GM18868 (cell line): ENCODE data around the gene SEMA4G.
"Not testable (repeated sequence)": the region's sequence is repeated elsewhere in the genome, so short reads cannot be mapped to it uniquely, and the experiment has no call there.

Experiments
- ATAC-seq: cut with Tn5 transposase; IDR thresholded peaks from one replicate; pipeline ENCODE4 v1.9.1; 2021; ENCODE audit warnings: mild to moderate bottlenecking, moderate library complexity; ENCODE audit not compliant: unreplicated experiment

SEMA4G gene

GRCh38 chr10:100970914-100971811 lies 1.9 kb downstream of the SEMA4G start:
- ATAC-seq = no peak

- ATAC-seq = no peak
Observed at GRCh38 chr10:100972115-100972903, 3.0 kb downstream of the SEMA4G start.

- no peak for ATAC-seq
Observed at GRCh38 chr10:100972904-100973535, 3.7 kb downstream of the SEMA4G start.

DNA sequence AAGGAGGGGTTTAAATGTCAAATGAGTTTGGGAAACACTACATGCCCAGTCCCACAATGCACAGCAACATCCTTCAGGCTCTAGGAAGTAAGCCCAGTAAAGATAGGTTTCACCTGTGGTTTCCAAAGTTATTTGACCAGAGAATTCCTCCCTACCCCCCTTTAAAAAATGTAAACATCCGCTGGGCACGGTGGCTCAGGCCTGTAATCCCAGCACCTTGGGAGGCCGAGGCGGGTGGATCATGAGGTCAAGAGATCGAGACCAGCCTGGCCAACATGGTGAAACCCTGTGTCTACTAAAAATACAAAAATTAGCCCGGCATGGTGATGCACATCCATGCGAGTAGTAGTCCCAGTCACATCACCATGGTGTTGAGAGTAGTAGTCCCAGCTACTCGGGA lies 6.1 kb downstream of the SEMA4G start:
- not testable (repeated sequence) for ATAC-seq

- no peak for ATAC-seq
Observed at GRCh38 chr10:100976906-100977305, 7.6 kb downstream of the SEMA4G start.

DNA sequence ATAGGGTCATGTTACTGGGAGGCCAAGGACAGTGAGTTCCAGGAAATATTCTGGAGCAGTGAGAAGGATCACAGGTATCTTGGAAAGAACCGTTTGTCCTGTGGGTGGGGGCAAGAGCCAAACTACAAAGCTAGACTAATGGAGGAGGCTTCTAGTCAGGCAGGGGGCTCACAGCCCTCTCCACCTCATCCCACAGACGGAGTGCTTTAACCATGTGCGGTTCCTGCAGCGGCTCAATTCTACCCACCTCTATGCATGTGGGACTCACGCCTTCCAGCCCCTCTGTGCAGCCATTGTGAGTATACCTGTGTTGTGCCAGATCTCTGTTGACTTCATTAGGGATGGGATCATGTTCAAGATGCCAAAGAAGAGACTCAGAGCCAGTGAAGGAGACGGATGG lies 8.1 kb downstream of the SEMA4G start:
- no peak for ATAC-seq

GRCh38 chr10:100978121-100978900 lies 9.0 kb downstream of the SEMA4G start:
- ATAC-seq = no peak

DNA sequence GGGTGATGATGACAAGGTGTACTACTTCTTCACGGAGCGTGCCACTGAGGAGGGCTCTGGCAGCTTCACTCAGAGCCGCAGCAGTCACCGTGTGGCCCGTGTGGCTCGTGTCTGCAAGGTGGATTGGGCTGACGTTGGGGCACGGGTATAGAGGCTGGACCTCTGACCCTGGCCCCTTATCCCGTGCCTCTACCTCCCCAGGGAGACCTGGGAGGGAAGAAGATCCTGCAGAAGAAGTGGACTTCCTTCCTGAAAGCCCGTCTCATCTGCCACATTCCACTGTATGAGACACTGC lies 9.5 kb downstream of the SEMA4G start:
- ATAC-seq = no peak

DNA sequence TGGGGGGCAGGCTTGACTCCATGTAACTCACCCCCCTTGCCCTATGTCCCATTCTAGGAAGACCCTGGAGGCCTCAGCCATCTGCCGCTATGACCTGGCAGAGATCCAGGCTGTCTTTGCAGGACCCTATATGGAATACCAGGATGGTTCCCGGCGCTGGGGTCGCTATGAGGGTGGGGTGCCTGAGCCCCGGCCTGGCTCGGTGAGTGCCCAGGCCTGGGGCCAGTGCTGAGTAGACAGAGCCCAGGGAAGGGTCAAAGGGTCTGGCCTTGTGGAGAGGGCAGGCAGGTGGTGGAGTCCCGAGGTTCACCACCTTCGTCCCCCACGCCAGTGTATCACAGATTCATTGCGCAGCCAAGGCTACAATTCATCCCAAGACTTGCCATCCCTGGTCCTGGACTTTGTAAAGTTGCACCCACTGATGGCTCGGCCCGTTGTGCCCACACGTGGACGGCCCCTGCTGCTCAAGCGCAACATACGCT lies 10.5 kb downstream of the SEMA4G start:
- no peak for ATAC-seq

- ATAC-seq = no peak
Observed at GRCh38 chr10:100980311-100980710, 11.0 kb downstream of the SEMA4G start.

- no peak for ATAC-seq
Observed at GRCh38 chr10:100980711-100981110, 11.4 kb downstream of the SEMA4G start.

GRCh38 chr10:100981178-100981772 lies 12.0 kb downstream of the SEMA4G start:
- ATAC-seq = no peak

DNA sequence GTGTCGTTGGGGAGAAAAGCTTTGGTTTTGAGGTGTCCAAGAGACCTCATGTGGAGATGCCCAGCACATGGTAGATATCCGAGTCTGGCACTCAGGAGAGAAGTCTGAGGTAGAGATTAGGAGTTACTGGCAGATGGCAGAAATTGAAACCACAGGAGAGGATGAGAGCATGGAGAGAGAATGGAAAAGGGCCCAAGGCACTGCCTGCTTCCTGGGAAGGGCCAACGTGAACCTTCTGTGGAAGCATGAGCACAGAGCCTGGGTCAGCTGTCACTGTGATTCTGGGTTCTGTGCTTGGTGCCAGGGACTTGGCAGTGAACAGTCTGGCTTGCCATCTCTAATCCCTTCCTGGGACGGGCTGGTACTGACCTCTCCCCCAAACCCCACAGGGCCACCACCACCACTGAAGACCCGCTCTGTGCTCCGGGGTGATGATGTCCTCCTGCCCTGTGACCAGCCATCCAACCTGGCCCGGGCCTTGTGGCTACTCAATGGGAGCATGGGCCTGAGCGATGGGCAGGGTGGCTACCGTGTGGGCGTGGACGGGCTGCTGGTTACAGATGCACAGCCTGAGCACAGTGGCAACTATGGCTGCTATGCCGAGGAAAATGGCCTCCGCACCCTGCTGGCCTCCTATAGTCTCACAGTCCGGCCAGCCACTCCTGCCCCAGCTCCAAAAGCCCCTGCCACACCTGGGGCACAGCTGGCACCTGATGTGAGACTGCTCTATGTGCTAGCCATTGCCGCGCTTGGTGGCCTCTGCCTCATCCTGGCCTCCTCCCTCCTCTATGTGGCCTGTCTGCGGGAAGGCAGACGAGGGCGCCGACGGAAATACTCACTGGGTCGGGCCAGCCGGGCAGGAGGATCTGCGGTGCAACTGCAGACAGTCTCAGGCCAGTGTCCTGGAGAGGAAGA lies 13.9 kb downstream of the SEMA4G start:
- ATAC-seq = no peak

GRCh38 chr10:100983868-100984671 lies 14.8 kb downstream of the SEMA4G start:
- ATAC-seq = no peak

DNA sequence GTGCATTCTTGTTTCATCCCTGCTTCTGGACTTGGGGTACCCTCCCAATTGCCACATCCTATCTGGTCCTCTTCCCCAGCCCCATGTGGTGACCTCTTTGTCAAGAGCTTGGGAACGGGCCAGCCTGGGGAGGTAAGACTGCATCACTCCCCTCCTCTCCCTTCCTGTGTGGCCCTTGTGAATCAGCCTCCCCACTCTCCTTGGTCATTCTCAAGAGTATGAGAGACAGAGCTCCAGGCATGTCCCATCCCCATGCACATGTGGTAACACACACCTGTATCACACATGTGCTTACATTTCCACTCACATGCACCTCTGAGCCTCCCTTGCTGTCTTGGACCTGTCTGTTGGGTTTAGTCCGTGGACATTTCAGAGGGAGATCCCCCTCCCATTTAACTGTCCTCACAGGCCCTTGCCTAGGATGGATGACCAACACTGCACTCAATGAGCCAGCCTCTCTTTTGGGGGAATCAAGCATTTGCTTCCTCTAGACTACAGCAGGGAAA lies 15.4 kb downstream of the SEMA4G start:
- ATAC-seq = no peak

DNA sequence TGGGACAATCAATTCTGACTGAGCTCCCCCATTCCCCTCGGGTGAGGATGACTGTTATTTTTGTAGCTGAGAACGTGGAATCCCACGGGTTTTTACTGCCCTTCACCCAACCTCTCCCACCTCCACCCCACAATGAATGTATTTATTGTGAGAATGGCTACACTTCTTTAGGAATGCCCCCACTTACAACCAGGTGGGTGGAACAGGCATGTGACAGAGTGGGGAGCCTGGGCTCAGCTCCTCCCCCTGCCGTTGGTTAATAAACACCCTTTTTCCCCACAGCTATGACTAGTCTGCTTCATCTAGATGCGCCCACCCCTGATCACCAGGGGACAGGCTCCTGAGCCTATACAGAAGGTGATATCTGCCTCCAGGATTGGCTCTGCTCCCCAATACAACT lies 16.0 kb downstream of the SEMA4G start:
- ATAC-seq = no peak

DNA sequence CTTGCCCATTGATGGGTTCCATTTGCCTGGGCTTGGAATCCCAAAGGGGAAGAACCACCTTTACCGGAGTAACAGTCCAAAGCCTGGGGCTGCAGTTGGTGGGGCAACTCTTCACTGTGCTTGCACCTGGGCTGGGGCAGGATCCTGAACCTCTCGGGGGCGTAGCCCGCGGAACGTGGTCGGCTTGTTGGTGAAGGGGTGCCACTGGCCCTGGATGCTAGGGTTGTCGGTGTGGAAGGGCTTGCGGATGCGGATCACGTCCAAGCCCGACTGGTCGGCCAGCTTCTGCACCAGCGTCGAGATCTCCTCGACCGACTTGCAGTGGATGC lies 17.3 kb downstream of the SEMA4G start:
- no peak for ATAC-seq

DNA sequence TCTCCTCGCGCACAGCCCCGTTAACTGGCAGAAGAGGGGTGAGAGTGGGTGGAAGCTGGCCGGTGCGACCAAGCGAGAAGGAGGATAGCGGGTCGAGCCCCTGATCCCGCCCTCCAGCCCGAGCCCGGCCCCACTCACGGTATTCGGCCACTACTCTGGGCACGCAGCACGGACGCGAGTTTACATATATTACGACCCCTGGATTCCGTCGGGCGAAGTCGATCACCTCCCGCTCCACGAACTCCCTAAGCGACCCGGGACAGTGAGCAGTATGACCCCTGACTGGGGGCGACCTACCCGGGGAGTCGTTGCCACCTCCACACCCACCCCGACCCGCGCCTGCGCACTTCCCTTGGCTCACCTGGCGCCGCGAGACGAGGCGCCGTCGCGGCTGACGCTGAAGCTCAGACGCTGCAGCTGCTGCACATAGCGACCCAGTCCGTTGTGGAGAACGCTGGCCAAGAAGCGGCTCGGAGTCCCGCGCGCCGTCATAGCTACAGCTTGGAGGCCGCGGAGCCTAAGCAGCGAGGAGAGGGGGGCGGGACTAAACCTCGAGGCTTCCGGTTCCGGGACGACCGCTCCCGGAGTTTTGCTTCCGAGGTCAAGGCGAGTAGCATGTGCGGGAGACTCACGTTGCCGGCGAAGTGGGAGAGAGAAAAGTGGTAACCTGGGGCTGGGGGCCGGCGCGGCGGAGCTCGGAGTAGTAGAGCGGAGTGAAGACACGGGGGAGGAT lies 17.8 kb downstream of the SEMA4G start, which contains the start of the genes MRPL43 and TWNK:
Gene MRPL43 (minus strand): TSS at position 546 of the 733 bp plus-strand sequence. CDS start 54 bp downstream, at position 492.
Gene TWNK (plus strand): TSS at position 592 of the 733 bp plus-strand sequence. CDS start 668 bp downstream, outside the sequence.
- ATAC-seq = peak; percentile 90
